T-helper 2 cell treated with Interferon-gamma antibody and Interleukin-4, amounts not matched to agents 100 ng/mL and 5 ng/mL, for 36 hours (primary cell): ENCODE results near the gene DIAPH3. TPM values are rescaled to one million over a fixed set of nuclear protein-coding genes. Genes with fewer than 3 reads are reported as not detected.
"Not testable (repeated sequence)": the region's sequence is repeated elsewhere in the genome, so short reads cannot be mapped to it uniquely, and the experiment has no call there.

Source experiments
- intact Hi-C: fragments of 100-400 bp; cut with micrococcal nuclease; formaldehyde crosslinking; loops from one replicate; pipeline ENCODE4 v1.15.1; 2023
- total RNA-seq: library from RNA; stranded (reverse); gene quantifications from 2 replicates; pipeline ENCODE4 v1.2.3, GENCODE V29; 2022

The DIAPH3 gene
- total RNA-seq, 1 donor from 2014 or later: 24.2 TPM

- intact Hi-C loops: no loop called here
Measured at GRCh38 chr13:60099631-60100420, 63.9 kb downstream of the DIAPH3 start.

DNA sequence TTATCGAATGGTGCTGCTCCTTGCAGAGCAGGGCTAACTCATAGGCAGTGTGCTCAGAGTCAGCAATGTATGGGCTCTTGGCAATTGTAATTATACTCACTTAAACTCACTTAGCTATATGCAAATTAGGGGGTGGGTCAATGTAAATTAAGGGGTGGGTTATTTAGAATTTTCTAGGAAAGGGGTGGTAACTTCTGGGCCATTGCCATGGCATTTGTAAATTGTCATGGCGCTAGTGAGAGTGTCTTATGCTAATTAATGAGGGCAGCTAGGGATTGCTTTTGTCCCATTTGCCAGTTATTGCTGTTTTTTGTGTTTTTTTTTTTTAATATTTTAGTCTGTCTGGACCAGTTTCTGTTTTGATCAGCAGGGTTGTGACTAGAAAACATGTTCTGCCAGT, 68.4 kb downstream of the DIAPH3 start:
- intact Hi-C loops: no loop called here

DNA sequence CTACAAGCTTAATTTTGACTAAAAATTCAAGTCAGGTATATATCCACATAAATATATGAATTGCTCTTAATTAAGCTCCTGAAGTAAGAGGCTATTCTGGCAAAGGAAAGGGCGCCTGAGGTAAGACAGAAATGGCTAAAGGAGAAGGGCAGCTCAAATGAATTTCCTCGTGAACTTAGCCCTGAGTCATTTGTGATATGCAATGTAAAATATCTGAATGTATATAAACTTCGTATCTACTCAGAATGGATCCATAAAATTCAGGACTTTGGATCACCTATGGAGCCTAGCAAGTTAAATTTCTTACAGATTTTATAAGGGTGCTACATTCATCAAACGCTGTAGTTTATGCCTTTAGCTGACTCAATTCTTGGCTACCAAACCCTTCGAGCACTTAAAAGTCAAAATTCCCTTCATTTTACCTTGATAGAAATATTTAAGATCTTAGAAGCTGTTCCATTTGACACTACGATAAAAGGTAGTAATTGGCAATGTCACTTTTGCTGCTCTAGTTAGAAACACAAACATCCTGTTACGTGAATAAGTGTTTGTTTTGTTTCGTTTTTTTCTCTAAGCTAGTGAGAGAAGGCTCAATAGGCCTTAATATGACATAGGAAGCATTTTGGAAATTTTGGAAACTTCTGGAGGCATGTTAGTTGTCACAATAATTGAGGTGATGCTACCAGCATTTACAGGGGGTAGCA, 69.2 kb downstream of the DIAPH3 start:
- intact Hi-C loops: no loop called here

- intact Hi-C loops: no loop called here
Measured at GRCh38 chr13:60093425-60094019, 70.2 kb downstream of the DIAPH3 start.

DNA sequence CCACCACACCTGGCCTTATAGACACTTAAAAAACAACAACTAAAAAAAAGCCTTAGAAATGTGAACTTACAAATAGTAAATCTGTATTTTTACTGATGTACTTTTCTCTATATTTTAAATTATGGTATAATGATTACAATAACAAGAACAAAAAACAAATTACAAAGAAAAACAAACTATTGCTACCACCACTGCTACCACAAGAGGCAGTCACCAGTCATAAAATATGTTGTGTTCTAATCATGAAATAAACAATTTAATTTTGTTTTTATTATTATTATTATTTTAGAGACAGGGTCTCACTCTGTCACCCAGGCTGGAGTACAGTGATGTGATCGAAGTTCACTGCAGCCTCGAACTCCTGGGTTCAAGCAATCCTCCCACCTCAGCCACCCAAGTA, 72.2 kb downstream of the DIAPH3 start:
- intact Hi-C loops: no loop called here

DNA sequence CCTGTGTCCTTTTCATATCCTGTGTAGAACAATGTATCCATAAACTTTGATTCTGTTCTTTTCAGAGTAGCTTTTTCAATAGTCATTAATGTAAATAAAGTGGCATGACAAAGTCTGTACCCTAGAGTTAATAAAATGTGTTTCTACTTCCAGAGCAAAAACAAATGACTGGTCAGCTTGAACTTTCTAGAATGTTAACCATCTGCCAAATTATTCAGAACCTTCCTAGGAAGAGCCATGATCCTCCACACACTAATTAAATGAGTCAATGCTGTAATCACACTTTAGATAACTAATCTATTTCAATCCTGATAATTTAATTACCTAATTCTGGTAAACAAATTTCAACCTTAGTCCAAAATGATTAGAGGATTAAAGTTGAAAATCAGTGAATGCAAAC, 73.2 kb downstream of the DIAPH3 start:
- intact Hi-C loops: no loop called here

DNA sequence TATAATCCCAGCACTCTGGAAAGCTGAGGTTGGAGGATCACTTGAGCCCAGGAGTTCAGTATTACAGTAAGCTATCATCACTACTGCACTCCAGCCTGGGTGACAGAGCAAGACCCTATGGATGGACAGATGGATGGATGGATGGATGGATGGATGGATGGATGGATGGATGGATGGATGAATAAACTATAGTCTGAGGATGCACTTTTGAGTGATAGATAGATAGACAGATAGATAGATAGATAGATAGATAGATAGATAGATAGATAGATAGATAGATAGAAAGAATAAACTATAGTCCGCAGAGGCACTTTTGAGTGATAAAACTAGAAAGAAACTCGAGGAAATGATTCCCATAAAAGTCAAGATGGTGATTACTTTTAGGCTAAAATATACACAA, 79.9 kb downstream of the DIAPH3 start:
- intact Hi-C loops: not testable (repeated sequence)

GRCh38 chr13:60080850-60081249, 82.9 kb downstream of the DIAPH3 start:
- intact Hi-C loops: no loop called here

GRCh38 chr13:60078226-60078625, 85.5 kb downstream of the DIAPH3 start:
- intact Hi-C loops: no loop called here

DNA sequence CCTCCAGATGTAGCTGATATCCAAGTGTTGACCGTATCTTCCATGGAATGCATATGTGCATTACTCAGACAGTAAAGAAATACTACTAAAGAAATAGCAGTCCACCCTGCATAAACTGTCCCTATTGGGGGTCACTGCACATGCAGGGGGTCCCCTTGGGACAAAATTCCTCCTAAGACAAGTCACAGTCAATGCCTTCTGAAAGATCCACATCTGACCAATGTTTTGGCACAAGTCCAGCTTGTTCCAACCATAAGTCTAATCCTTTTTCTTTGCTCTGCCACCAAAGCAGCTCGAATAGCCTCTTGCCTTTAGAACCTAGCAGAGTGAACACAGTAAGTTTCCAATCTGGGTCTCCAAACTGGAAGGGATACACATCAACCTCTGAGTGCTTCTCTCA, 87.9 kb downstream of the DIAPH3 start:
- intact Hi-C loops: no loop called here

- intact Hi-C loops: no loop called here
Measured at GRCh38 chr13:60074397-60074796, 89.3 kb downstream of the DIAPH3 start.

DNA sequence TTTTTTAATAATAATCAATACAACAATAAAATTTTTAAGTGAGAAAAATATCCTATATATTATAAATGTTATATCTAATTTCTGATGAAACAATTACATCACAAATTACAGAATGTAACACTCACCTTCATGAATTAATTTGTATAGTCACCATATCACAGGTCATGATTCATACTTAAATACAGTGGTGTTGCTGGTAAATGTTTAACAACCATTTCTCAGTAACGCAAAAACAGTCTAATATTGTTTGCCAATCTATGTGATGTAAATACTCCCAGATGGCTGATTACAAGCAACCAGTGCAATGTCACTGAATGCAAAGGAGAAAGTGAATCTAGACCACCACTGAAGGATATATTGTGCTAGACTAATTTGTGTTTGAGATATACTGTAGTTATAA, 97.5 kb downstream of the DIAPH3 start:
- intact Hi-C loops: no loop called here

- intact Hi-C loops: no loop called here
Measured at GRCh38 chr13:60062502-60062901, 101.2 kb downstream of the DIAPH3 start.

- intact Hi-C loops: no loop called here
Measured at GRCh38 chr13:60061737-60062136, 102.0 kb downstream of the DIAPH3 start.

- intact Hi-C loops: no loop called here
Measured at GRCh38 chr13:60051754-60052285, 111.9 kb downstream of the DIAPH3 start.

- intact Hi-C loops: not testable (repeated sequence)
Measured at GRCh38 chr13:60048353-60048752, 115.4 kb downstream of the DIAPH3 start.

DNA sequence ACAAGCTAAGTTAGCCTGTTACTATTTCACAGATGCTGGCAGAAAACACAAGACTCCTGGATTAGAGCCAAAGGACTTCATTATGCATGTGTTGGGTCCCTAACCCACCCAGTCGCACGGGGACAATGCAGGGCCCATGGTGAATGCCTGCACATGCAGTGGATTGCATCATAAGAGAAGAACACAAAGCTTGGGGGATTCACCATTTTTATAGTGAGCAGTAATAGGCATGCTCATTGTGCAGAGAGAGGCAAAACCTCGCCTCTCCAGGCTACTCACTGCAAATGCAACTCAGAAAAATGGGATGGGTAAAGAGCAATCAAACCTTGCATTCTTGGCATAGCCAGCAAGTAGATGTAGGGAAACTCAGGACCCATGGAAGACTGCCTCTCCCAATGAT, 115.8 kb downstream of the DIAPH3 start:
- intact Hi-C loops: no loop called here

DNA sequence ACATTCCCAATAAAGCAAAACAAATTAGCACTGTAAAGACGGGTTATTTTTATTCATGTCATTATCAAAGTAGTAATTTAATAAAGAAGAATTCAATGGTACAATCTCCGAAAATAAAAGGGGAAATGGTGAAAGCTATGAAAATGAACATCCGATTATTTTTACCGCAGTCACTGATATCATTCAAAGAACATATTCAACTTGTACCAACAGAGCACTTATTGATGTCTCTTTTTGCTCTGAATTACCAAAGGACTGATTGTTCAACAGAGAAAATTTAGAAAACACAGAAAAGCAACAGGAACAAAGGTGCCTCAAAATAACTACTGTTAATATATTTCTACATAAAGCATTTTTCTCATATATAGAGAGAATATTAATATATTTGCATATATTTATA, 119.4 kb downstream of the DIAPH3 start:
- intact Hi-C loops: no loop called here

DNA sequence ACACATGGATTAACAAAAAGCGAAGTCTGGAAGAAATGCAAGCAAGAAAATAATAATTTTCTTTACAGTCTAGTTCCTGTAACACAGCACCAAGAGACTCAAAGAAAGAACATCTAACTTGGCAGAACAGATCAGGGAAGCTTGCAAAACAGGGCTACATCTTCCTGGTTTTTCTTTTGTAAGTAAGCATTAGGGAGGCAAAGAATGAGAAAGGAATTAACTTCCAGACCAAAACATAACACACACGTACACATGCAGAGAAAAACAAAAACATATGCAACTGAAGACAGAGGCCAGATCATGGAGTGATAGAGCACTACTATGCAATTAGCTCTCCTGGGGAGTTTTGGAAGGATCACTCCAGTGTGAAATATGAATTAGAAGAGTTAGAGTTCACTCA, 120.5 kb downstream of the DIAPH3 start:
- intact Hi-C loops: no loop called here

DNA sequence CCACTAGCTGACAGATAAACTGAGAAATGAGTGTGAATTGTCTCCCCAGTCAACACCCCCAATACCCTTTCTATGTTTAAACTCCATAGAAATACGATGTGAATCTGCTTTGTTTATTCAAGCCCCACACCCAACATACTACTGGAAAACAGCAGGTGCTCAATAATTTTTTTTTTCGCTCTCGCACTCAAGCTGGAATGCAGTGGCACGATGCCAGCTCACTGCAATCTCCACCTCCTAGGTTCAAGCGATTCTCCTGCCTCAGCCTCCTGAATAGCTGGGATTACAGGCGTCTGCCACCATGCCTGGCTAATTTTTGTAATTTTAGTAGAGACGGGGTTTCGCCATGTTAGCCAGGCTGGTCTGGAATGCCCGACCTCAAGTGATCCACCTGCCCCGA, 123.1 kb downstream of the DIAPH3 start:
- intact Hi-C loops: not testable (repeated sequence)

DNA sequence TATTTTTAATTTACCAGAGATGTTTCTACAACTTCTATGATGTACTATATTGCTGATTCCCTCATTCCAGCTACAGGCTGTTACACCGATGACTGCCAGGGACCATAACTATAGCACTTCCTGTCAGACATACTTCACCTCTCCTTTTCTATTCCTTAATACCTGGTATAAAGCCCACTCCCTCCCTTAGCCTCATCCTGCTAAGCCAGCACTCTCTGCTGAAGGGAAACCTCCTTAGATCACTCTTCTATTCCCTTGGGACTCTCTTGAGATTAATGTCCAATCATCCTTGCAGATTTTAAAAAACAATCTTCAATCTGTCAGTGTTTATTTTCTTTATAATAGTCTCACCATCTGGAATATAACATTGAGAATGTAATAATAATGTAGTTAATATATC, 127.9 kb downstream of the DIAPH3 start:
- intact Hi-C loops: no loop called here

DNA sequence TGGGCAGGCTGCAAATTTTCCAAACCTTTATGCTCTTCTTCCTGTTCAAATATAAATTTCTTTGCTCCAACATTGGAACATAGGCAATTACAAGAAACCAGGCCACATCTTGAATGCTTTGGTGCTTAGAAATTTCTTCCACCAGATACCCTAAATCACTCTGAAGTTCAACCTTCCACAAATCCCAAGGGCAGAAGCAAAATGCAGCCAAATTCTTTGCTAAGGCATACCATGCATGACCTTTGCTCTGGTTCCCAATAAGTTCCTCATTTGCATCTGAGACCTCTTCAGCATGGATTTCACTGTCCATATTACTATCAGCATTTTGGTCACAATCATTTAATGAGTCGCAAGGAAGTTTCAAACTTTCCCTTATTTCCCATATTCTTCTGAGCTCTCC, 130.9 kb downstream of the DIAPH3 start:
- intact Hi-C loops: no loop called here
